ENCODE results near the gene CST3. TPM values are rescaled to one million over a fixed set of nuclear protein-coding genes. Genes with fewer than 3 reads are reported as not detected.
"Not testable (repeated sequence)": the region's sequence is repeated elsewhere in the genome, so short reads cannot be mapped to it uniquely, and the experiment has no call there.

The CST3 gene
- total RNA-seq, 4 donors from 2014 or later = 951 to 1,877 (median 1,344) TPM

DNA sequence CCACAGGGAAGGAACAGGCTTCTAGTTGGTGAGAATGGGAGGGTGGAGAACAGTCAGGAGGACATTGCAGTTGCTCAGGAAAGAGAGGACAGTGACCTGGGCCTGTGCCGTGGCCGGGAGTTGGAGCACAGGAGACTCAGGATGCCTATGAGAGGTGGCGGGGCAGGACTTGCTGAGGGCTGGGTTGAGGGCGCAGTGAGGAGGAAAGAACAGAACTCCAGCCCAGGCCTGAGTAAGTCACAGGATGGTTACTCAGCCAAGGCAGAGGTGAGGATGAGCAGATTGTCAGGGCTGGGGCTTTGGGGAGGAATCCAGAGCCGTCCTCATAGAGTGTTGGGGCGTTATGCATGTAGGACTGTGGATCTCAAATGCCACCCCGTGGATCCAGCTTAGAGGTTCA, 29.9 kb upstream of the CST3 start:
- Histone ChIP-seq H3K27ac (no peak overlapping the region), H3K27me3 (no peaks in the 10 kb centered on the region), H3K4me1 (no peaks in the 10 kb centered on the region), H3K36me3 (no peaks in the 10 kb centered on the region), H3K4me3 (no peak overlapping the region), H3K9me3 (no peaks in the 10 kb centered on the region)
- no peak for ATAC-seq
- TF ChIP-seq EP300 (IDR thresholded peaks at IDR 0.05) (no peak), POLR2A (IDR thresholded peaks at IDR 0.05) (no peak)
- 64 to 78% methylated on average over 2 to 7 of the region's 7 CpGs for WGBS, 2 donors (ENCODE audit: low coverage in 1 of 2)

GRCh38 chr20:23666698-23667097, 28.9 kb upstream of the CST3 start:
- no peak for ATAC-seq

GRCh38 chr20:23666189-23666588, 28.4 kb upstream of the CST3 start:
- TF ChIP-seq EP300 (IDR thresholded peaks at IDR 0.05) (no peak), CTCF (IDR thresholded peaks at IDR 0.05) (no peak), POLR2A (IDR thresholded peaks at IDR 0.05) (no peak), POLR2AphosphoS5 (IDR thresholded peaks at IDR 0.05) (no peak)
- H3K4me1 ChIP-seq = no peaks in the 10 kb centered on the region
- H3K27ac ChIP-seq = no peak overlapping the region
- H3K9me3 ChIP-seq = no peaks in the 10 kb centered on the region
- H3K27me3 ChIP-seq = no peaks in the 10 kb centered on the region
- no peak overlapping the region for H3K4me3 ChIP-seq
- WGBS, 2 donors (ENCODE audit: low coverage in 1 of 2) = 78 to 83% methylated on average over 3 to 4 of the region's 4 CpGs
- ATAC-seq = no peak
- H3K36me3 ChIP-seq = no peaks in the 10 kb centered on the region

More at GRCh38 chr20:23666698-23667097, 28.9 kb upstream of the CST3 start:
- no peaks in the 10 kb centered on the region for H3K27me3 ChIP-seq
- 20 to 40% methylated on average over 2 to 3 of the region's 3 CpGs for WGBS, 2 donors (ENCODE audit: low coverage in 1 of 2)
- H3K27ac ChIP-seq = no peak overlapping the region
- no peaks in the 10 kb centered on the region for H3K36me3 ChIP-seq
- no peak overlapping the region for H3K4me3 ChIP-seq
- H3K4me1 ChIP-seq = no peaks in the 10 kb centered on the region
- TF ChIP-seq EP300 (IDR thresholded peaks at IDR 0.05) (no peak), CTCF (IDR thresholded peaks at IDR 0.05) (no peak), POLR2AphosphoS5 (IDR thresholded peaks at IDR 0.05) (no peak), POLR2A (IDR thresholded peaks at IDR 0.05) (no peak)
- H3K9me3 ChIP-seq = no peaks in the 10 kb centered on the region

GRCh38 chr20:23664954-23665353, 27.2 kb upstream of the CST3 start:
- H3K36me3 ChIP-seq = no peaks in the 10 kb centered on the region
- no peak overlapping the region for H3K4me3 ChIP-seq
- no peaks in the 10 kb centered on the region for H3K9me3 ChIP-seq
- peaks cover 0 to 5% (median 0%) of the 10 kb centered on the region in 3 donors for H3K4me1 ChIP-seq
- no peak for ATAC-seq
- 86 to 100% methylated on average over 2 to 3 of the region's 3 CpGs for WGBS, 2 donors (ENCODE audit: low coverage in 1 of 2)
- H3K27ac ChIP-seq = no peak overlapping the region
- no peaks in the 10 kb centered on the region for H3K27me3 ChIP-seq
- no peak for TF ChIP-seq POLR2A (IDR thresholded peaks at IDR 0.05)
- no peak for TF ChIP-seq EP300 (IDR thresholded peaks at IDR 0.05)
- no peak for TF ChIP-seq POLR2AphosphoS5 (IDR thresholded peaks at IDR 0.05)
- no peak for TF ChIP-seq CTCF (IDR thresholded peaks at IDR 0.05)

DNA sequence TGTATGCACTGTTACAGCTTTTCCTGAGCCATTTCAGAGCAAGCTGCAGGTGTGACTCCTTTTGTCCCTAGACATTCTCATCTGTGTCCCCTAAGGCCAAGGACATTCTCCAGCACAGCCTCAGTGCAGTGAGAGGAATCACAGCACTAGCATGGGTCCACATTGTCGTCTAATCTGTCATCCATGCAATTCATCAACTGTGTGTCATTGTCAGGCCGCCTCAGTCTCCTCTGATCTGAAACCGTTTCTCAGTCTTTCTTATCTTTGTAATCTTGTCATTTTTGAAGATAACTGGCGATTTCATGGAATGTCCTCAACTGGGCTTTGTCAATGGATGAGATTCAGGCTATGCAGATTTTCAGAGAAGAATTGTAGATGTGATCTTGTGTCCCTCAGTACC, 26.3 kb upstream of the CST3 start:
- H3K36me3 ChIP-seq, H3K4me3 ChIP-seq, H3K9me3 ChIP-seq, H3K4me1 ChIP-seq, ATAC-seq, H3K27ac ChIP-seq, H3K27me3 ChIP-seq: not testable (repeated sequence)
- WGBS, 2 donors (ENCODE audit: low coverage in 1 of 2) = 59 to 76% methylated on average over 4 of the region's 4 CpGs

DNA sequence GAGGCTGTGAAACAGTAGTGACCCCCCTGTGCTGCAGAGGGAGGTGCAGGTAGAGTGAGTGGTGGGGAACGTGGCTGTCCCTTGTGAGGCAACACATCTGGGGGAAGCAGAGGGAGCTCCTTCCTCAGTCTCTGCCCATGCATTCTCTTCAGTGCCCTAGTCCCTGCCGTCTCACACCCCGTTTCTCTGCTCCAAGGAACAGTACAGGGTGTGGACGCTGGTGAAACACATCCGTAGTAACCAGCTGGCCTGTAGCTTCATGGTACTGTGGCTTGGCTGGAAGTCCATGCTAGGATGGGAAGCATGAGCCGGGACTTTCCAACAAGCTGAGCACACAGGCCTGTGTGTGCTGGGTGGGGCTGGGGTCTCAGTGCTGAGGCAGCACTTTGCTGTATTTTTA, 25.4 kb upstream of the CST3 start:
- Histone ChIP-seq H3K27me3 (no peaks in the 10 kb centered on the region), H3K9me3 (no peaks in the 10 kb centered on the region), H3K4me3 (no peak overlapping the region), H3K36me3 (no peaks in the 10 kb centered on the region), H3K4me1 (peaks cover 0 to 5% (median 0%) of the 10 kb centered on the region in 3 donors), H3K27ac (no peak overlapping the region)
- no peak for TF ChIP-seq POLR2AphosphoS5 (IDR thresholded peaks at IDR 0.05)
- no peak for TF ChIP-seq POLR2A (IDR thresholded peaks at IDR 0.05)
- TF ChIP-seq EP300 (IDR thresholded peaks at IDR 0.05) = no peak
- TF ChIP-seq CTCF (IDR thresholded peaks at IDR 0.05) = no peak
- WGBS, 2 donors (ENCODE audit: low coverage in 1 of 2) = 60% methylated on average over 2 of the region's 6 CpGs; no CpG with 5 or more reads in 1 of the 2 donors
- no peak for ATAC-seq

Measured in gastroesophageal sphincter (tissue), 4 donors.